ENCODE data around the gene PDLIM5. TPM values are rescaled to one million over a fixed set of nuclear protein-coding genes. Genes with fewer than 3 reads are reported as not detected.

Gene PDLIM5
- total RNA-seq, 1 donor = 124 TPM

- no peak for TF ChIP-seq CTCF (IDR thresholded peaks at IDR 0.05; ENCODE audit: insufficient read depth, low read length)
- no peak for DNase-seq (ENCODE audit: low read depth)
- no peak overlapping the region for H3K4me3 ChIP-seq (ENCODE audit: low read depth, low read length)
Measured at GRCh38 chr4:94640151-94640550, 188.4 kb downstream of the PDLIM5 start.

- peak; percentile 58 for DNase-seq (ENCODE audit: low read depth)
- H3K4me3 ChIP-seq (ENCODE audit: low read depth, low read length) = no peak overlapping the region
Measured at GRCh38 chr4:94641702-94642560, 190.2 kb downstream of the PDLIM5 start.

GRCh38 chr4:94642561-94642866 lies 190.8 kb downstream of the PDLIM5 start:
- TF ChIP-seq CTCF (IDR thresholded peaks at IDR 0.05; ENCODE audit: insufficient read depth, low read length) = no peak
- peak; percentile 18 for DNase-seq (ENCODE audit: low read depth)
- no peak overlapping the region for H3K4me3 ChIP-seq (ENCODE audit: low read depth, low read length)

More at GRCh38 chr4:94641702-94642560, 190.2 kb downstream of the PDLIM5 start:
- no peak for TF ChIP-seq CTCF (IDR thresholded peaks at IDR 0.05; ENCODE audit: insufficient read depth, low read length)

GRCh38 chr4:94648699-94649098 lies 197.0 kb downstream of the PDLIM5 start:
- H3K4me3 ChIP-seq (ENCODE audit: low read depth, low read length) = no peak overlapping the region
- DNase-seq (ENCODE audit: low read depth) = no peak
- no peak for TF ChIP-seq CTCF (IDR thresholded peaks at IDR 0.05; ENCODE audit: insufficient read depth, low read length)

- no peak overlapping the region for H3K4me3 ChIP-seq (ENCODE audit: low read depth, low read length)
- TF ChIP-seq CTCF (IDR thresholded peaks at IDR 0.05; ENCODE audit: insufficient read depth, low read length) = no peak
- peak; percentile 60 for DNase-seq (ENCODE audit: low read depth)
Measured at GRCh38 chr4:94649381-94650133, 197.8 kb downstream of the PDLIM5 start.

GRCh38 chr4:94650134-94650495 lies 198.4 kb downstream of the PDLIM5 start:
- no peak for TF ChIP-seq CTCF (IDR thresholded peaks at IDR 0.05; ENCODE audit: insufficient read depth, low read length)
- DNase-seq (ENCODE audit: low read depth) = peak; percentile 12
- H3K4me3 ChIP-seq (ENCODE audit: low read depth, low read length) = no peak overlapping the region
